ENCODE measurements around the gene NR1D2. TPM values are rescaled to one million over a fixed set of nuclear protein-coding genes. Genes with fewer than 3 reads are reported as not detected.

NR1D2 gene
- total and polyA plus RNA-seq, 2 of the 13 experiments (the other 11 are each of a cell fraction or from before 2014, with no cell fraction given): 5.3 to 8.1 TPM

DNA sequence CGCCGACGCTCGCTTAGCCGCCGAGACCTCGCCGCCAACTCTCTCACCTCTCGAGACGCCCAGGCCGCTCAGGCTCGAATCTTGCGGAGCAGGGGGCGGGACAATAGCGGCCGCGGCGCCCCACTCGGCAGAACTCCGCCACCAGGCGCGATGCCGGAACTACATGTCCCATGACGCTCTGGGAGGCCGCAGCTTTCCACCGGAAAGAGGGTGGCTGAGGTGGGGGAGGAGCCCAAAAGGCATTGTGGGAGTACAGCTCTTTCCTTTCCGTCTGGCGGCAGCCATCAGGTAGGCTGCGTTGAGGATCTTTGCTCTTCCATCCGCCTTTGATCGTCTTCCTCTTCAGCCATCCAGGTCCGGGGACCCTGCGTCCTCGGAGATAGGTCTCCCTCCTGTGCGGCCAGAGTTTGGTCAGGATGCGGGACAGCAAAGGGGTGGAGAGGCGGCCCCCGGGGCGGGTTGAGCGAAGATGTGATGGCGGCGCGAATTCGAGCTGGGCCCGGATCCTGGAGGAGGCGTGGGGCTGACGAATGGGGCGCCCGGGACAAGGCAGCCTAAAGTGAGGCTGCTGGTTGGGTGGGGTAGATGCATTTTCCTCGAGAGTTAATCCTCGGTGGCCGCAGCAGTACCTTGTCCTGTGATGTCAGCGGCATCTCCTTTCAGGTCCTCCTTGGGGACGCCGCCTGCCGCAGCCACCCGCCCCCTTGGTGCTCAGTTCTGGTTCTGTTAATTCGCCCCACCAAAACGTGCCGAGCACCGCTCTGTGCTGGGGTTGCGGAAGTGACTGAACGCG is 28.0 kb upstream of the NR1D2 start, which contains the start of the genes NKIRAS1 and RPL15 (continued):
- TF ChIP-seq POLR2AphosphoS5 (IDR thresholded peaks at IDR 0.05; ENCODE audit: low read depth, low read length): peak; percentile 99
- TF ChIP-seq LCORL (IDR thresholded peaks at IDR 0.05): no peak
- TF ChIP-seq LCORL (CRISPR knock-in tag; IDR thresholded peaks at IDR 0.05): no peak
- TF ChIP-seq PAWR (CRISPR knock-in tag; IDR thresholded peaks at IDR 0.05; ENCODE audit: borderline replicate concordance): no peak
- no peak; the same call in 1 of the 2 replicates for TF ChIP-seq RBAK (CRISPR knock-in tag; IDR thresholded peaks at IDR 0.05)
- no peak for TF ChIP-seq ZNF460 (CRISPR knock-in tag; IDR thresholded peaks at IDR 0.05; ENCODE audit: borderline replicate concordance)
- TF ChIP-seq ZNF274 (CRISPR knock-in tag; IDR thresholded peaks at IDR 0.05): peak; percentile 95
- TF ChIP-seq MEIS1 (CRISPR knock-in tag; IDR thresholded peaks at IDR 0.05; ENCODE audit: borderline replicate concordance): 0 out of 2 replicates have a peak, but pooled peaks have one; percentile 35
- TF ChIP-seq ETV5 (CRISPR knock-in tag; IDR thresholded peaks at IDR 0.05; ENCODE audit: borderline replicate concordance): peak; percentile 87; the same call in 1 of the 2 replicates
- TF ChIP-seq, protein P1, sequence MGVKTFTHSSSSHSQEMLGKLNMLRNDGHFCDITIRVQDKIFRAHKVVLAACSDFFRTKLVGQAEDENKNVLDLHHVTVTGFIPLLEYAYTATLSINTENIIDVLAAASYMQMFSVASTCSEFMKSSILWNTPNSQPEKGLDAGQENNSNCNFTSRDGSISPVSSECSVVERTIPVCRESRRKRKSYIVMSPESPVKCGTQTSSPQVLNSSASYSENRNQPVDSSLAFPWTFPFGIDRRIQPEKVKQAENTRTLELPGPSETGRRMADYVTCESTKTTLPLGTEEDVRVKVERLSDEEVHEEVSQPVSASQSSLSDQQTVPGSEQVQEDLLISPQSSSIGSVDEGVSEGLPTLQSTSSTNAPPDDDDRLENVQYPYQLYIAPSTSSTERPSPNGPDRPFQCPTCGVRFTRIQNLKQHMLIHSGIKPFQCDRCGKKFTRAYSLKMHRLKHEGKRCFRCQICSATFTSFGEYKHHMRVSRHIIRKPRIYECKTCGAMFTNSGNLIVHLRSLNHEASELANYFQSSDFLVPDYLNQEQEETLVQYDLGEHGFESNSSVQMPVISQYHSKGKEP (CRISPR knock-in tag; IDR thresholded peaks at IDR 0.05): peak; percentile 32; the same call in 1 of the 2 replicates
- TF ChIP-seq E2F5 (CRISPR knock-in tag; conservative IDR thresholded peaks at IDR 0.05): 0 out of 2 replicates have a peak, but pooled peaks have one; percentile 42
- no peak for TF ChIP-seq ZNF775 (CRISPR knock-in tag; IDR thresholded peaks at IDR 0.05; ENCODE audit: borderline replicate concordance)
- TF ChIP-seq, protein P2, sequence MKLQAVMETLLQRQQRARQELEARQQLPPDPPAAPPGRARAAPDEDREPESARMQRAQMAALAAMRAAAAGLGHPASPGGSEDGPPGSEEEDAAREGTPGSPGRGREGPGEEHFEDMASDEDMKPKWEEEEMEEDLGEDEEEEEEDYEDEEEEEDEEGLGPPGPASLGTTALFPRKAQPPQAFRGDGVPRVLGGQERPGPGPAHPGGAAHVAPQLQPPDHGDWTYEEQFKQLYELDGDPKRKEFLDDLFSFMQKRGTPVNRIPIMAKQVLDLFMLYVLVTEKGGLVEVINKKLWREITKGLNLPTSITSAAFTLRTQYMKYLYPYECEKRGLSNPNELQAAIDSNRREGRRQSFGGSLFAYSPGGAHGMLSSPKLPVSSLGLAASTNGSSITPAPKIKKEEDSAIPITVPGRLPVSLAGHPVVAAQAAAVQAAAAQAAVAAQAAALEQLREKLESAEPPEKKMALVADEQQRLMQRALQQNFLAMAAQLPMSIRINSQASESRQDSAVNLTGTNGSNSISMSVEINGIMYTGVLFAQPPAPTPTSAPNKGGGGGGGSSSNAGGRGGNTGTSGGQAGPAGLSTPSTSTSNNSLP (IDR thresholded peaks at IDR 0.05; ENCODE audit: low read depth, low read length): no peak
- TF ChIP-seq ATF1 (CRISPR knock-in tag; IDR thresholded peaks at IDR 0.05): no peak; the same call in none of the 2 replicates
- TF ChIP-seq, protein P3, sequence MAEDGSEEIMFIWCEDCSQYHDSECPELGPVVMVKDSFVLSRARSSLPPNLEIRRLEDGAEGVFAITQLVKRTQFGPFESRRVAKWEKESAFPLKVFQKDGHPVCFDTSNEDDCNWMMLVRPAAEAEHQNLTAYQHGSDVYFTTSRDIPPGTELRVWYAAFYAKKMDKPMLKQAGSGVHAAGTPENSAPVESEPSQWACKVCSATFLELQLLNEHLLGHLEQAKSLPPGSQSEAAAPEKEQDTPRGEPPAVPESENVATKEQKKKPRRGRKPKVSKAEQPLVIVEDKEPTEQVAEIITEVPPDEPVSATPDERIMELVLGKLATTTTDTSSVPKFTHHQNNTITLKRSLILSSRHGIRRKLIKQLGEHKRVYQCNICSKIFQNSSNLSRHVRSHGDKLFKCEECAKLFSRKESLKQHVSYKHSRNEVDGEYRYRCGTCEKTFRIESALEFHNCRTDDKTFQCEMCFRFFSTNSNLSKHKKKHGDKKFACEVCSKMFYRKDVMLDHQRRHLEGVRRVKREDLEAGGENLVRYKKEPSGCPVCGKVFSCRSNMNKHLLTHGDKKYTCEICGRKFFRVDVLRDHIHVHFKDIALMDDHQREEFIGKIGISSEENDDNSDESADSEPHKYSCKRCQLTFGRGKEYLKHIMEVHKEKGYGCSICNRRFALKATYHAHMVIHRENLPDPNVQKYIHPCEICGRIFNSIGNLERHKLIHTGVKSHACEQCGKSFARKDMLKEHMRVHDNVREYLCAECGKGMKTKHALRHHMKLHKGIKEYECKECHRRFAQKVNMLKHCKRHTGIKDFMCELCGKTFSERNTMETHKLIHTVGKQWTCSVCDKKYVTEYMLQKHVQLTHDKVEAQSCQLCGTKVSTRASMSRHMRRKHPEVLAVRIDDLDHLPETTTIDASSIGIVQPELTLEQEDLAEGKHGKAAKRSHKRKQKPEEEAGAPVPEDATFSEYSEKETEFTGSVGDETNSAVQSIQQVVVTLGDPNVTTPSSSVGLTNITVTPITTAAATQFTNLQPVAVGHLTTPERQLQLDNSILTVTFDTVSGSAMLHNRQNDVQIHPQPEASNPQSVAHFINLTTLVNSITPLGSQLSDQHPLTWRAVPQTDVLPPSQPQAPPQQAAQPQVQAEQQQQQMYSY (CRISPR knock-in tag; IDR thresholded peaks at IDR 0.05): no peak
- TF ChIP-seq ZNF546 (CRISPR knock-in tag; conservative IDR thresholded peaks at IDR 0.05): peak; percentile 79; the same call in 1 of the 2 replicates
- no peak for TF ChIP-seq IRF1 (CRISPR knock-in tag; IDR thresholded peaks at IDR 0.05; ENCODE audit: low read depth)
- TF ChIP-seq, protein P4, sequence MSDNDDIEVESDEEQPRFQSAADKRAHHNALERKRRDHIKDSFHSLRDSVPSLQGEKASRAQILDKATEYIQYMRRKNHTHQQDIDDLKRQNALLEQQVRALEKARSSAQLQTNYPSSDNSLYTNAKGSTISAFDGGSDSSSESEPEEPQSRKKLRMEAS (IDR thresholded peaks at IDR 0.05): peak; percentile 87
- TF ChIP-seq ZNF251 (CRISPR knock-in tag; IDR thresholded peaks at IDR 0.05): no peak
- TF ChIP-seq ZNF788 (CRISPR knock-in tag; IDR thresholded peaks at IDR 0.05; ENCODE audit: borderline replicate concordance): peak; percentile 93

Measured in HepG2 (cell line).